GM18499 (cell line): ENCODE results near the gene CST9.

Experiments used
- ATAC-seq: cut with Tn5 transposase; IDR thresholded peaks from one replicate; pipeline ENCODE4 v1.9.1; 2021; ENCODE audit warnings: moderate number of reproducible peaks; ENCODE audit not compliant: insufficient read depth, unreplicated experiment

Gene CST9

DNA sequence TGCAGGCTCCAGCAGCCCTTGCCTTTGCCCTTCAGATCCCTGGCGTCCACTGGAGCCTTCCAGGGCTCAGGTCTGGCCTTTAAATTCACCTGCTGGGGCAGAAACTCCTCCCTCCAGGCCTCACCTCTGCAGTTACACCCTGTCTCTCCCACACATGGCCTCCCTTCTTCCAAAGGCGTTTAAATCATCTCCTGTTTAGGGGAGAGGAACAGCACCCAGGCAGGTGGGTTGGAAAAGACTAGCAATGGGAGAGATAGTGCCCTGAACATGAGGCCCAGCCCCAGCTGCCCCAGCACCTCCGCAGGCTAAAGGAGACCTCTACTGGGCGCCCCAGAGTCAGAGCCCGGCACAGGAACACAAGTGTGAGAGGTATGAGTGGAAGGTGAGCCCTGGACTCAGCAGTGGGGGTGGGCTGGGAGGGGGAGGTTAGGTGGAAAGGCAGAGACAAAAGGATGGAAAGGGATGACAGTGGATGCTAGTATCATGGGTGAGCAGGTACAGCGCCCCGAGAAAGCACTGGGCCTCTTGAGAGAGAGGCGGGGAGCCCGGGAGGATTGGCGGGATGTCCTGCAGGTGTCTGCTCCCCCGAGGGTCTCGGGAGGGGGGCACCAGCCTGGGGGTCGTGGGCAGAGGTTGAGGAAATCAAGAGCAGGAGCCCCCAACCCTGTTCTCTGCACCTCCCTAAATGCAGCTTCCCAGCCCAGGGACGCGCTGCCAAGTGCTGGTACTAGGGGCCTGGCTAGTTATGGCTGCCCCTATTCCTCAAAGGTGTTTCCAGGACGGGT lies at the start of gene CST9:
TSS of gene CST9 (minus strand) at position 51 of the 785 bp plus-strand sequence. CDS start 53 bp downstream, outside the sequence.
- no peak for ATAC-seq

GRCh38 chr20:23654717-23655116 lies 49.0 kb upstream of the CST9 start:
- ATAC-seq, result no peak

GRCh38 chr20:23654000-23654399 lies 48.3 kb upstream of the CST9 start:
- no peak for ATAC-seq

DNA sequence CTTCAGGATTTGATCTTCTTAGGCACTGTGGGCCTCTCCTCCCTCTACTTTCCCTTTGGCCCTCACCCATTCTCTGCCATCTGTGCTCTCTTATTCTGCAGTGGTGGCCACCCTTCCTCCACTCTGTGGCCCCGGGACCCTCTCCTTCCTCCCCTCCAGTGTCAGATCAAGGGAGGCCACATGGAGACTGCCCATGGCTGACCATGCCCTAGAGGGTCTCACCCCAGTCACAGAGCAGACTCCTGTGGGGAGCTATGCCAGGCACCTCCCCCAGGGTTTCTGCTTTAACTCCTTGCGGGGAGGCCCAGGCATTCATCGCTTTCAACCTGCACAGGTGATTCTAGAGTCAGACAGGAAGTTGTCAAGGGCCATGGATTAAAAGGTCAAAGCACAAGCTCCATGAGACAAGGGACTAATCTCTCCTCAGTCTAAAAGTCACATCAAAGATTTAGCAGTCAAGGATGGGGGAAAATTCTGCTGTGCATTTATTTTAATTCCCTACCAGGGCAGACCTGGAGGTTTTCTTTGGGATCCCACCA lies 47.8 kb upstream of the CST9 start:
- ATAC-seq, result no peak

- no peak for ATAC-seq
Measured at GRCh38 chr20:23652926-23653325, 47.2 kb upstream of the CST9 start.

DNA sequence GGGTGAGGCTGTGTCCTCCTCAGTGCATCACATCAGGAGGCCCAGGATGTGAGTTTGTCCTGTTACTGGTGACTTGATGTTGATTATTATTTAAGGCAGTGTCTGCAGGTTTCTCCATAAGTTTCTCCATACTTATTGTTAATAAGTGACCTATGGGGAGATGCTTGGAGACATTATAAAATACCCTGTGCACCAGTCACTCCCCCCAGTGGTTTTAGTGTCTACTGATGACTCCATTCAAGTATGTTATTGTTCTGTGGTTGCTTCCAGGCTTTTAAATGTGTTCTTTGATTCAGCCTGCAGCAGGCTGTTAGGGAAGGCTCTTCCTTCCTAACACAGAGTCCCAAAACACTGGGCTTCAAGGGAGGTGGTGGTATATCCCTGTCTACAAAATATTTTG lies 46.7 kb upstream of the CST9 start:
- ATAC-seq, result no peak

DNA sequence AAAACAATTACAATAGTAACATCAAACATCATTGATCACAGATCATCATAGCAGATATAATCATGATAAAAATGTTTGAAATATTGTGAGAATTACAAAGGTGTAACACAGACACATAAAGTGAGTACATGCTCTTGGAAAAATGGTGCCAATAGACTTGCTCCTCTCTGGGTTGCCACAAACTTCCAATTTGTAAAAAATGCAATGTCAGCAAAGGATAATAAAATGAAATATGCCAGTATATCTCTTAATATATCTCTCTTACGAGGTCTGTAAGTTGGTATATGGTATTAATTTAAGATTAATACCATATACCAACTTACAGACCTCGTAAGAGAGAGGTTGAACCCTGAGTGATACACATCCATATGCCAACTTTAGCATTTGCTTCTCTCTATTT lies 45.4 kb upstream of the CST9 start:
- ATAC-seq, result no peak

- no peak for ATAC-seq
Measured at GRCh38 chr20:23649830-23650417, 44.2 kb upstream of the CST9 start.

GRCh38 chr20:23649242-23649641 lies 43.5 kb upstream of the CST9 start:
- ATAC-seq, result no peak

DNA sequence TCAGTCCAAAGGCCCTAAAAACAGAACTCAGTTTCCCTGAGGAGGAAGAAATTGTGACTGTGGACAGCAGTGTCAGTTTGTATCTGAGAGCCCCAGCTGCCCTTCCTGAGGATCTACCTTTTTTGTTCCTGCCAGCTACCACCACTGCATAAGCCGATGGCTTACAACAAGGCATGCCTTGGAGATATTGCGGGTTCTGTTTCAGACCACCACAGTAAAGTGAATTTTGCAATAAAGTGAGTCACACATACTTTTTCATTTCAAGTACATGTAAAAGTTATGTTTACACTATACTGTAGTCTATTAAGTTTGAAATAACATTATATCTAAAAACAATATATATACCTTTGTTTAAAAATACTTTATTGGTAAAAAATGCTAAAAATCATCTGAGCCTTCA lies 41.6 kb upstream of the CST9 start:
- no peak for ATAC-seq

DNA sequence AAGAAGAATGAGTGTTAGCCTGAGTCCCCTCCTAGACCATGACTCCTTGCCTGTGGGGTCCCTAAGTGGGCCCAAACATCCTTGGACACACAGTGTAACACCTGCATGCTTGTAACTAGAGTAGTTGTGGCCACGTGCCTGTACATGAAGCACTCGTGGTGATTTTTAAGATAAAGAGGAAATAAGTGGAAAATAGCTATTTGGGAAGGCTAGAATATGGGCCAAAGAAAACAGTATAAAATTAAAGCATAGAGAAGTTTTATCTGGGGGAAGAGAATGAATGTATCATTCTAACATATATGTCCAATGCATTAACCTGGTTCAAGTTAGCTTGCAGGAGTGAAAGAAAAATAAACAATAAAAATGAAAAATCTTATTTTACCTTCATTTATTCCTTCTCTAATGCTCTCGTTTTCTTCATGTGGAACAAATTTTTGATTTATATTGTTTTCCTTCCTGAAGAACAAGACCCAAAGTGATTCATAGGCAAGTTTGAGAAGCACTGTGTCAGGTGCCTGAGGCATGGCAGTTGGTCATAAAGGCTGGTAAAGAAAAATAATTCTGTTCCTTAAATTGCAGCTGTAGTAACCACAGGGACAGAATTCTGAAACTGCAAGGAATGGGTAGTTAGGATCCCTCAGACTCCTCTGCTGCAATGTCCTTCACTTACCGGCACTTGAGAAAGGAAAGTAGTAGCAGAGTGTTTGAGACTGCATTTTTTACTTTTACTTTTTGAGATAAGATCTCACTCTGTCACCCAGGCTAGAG lies 40.6 kb upstream of the CST9 start:
- no peak for ATAC-seq

DNA sequence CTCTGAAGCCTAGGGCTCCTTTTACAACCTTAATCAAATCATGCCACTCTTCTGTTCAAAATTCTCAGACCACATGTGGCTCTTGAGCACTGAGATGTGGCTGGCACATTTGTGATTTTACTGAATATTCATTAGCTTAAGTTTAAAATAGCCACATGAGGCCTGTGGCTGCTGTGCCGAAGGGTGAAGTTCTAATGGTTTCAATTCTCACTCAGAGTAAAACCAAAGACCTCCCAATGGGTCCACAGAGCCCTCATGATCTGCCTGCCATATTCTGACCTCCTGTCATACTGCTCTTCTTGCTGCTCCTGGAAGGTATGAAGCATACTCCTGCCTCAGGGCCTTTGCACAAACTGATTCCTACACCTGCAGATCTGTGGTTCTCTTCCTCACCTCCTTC lies 39.9 kb upstream of the CST9 start:
- no peak for ATAC-seq

- no peak for ATAC-seq
Measured at GRCh38 chr20:23644164-23644563, 38.4 kb upstream of the CST9 start.

DNA sequence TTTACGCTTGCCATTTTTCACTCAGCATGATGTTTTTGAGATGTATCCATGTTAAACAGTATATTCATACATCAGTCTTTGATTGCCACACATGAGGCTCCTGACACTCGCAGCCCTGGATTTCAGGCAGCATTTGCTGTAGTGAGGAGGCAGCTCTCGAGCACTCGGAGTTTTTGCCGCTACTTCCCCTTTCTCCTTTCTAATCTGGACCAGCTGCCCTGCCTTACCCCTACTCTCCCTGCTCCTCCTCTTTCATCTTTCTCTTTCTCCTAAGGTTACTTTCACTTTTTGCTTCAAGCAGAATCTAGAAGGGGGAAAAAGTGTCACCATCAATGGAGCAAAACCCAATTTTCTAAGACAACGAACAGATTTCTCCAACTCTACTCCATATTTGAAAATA lies 37.9 kb upstream of the CST9 start:
- ATAC-seq, result no peak

DNA sequence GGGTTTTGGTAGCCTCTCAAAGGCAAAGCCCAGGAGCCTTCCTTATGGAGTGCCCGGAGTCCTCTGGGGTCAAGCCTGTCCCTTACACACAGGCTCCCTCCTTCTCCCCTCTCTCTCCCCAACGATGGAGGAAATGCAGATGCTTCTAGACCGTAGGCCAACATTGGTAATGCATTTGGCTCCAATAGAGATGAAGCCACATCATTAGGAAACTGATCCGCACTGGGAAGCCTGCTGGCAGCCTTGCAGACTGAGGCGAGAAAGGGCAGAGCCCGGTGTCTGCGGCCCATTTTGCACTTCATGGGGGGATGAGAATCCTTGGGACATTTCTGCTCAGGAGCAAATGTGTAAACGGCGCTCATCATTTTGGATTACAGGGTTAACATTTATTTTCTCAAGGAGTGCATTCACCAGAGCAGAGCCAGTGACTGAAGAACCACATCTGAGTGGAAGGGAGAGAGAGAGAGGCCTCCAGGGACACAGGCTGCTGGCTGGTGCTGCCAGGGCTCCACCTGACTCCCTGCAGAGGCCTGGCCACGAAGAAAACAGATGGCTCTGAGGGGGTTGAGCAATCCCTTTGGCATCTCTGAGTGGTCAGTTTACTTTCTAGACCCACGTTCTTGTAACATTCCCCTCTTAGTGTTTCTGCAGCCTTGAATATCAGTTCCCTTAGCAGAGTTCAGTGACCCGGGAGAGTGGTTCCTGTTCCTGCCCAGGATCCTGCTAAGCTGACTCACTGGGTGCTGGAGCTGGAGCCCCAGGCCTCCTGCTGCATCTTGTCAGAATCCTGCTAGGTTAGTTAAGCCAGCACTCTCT lies 36.4 kb upstream of the CST9 start:
- ATAC-seq, result no peak

GRCh38 chr20:23640671-23641667 lies 35.3 kb upstream of the CST9 start:
- no peak for ATAC-seq

- ATAC-seq, result no peak
Measured at GRCh38 chr20:23640018-23640601, 34.4 kb upstream of the CST9 start.

DNA sequence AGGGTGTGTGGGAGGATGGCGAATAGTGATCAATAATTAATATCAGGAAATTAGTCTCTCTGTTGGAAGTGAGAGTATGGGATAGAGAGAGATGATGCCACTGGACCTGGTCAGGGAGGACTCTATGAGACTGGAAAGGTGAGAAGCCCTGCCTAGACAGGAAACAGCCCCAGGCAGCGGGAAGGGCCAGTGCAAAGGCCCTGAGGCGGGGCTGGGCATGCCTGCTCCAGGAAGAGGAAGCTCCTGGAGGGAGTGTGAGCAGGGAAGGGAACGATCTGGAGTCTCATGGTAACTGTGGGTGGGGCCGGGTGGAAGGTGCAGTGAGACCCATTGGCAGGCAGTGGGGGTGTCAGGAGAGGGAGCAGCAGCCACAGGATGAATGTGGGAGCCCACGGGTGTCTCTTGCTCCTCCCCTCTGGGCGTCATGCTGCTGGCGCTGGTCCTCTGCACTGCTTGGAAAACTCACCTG lies 33.8 kb upstream of the CST9 start:
- no peak for ATAC-seq

DNA sequence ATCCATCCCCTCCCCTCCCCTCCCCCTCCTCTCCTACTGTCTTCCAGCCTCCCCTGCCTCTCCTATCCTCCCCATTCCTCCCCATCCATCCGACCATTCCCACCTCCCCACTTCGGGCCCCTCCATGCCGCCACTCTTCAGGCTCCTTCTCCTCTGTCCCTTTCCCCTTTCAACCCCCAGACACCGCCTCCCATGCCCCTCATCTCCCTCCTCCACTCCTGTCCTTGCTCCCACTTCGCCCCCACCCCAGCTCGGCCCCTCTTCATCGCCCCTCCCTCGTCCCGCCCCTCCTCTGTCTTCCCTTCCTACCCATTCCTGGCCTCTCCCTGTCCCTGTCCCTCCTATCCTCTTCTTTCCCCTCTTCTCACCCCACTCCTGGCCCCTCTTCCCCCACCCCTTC lies 32.6 kb upstream of the CST9 start:
- ATAC-seq, result no peak
